ENCODE results near the gene NDUFS3.

Gene NDUFS3

DNA sequence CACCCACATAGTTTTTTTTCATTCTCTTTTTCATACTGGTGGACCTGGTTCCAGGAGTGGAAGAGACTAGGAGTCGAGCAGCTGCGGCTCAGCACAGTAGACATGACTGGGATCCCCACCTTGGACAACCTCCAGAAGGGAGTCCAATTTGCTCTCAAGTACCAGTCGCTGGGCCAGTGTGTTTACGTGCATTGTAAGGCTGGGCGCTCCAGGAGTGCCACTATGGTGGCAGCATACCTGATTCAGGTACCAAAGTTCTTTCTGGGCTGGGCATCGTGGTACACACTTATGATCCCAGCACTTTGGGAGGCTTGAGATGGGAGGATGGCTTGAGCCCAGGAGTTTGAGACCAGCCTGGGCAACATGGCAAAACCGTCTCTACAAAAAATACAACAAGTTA is 9.2 kb upstream of the NDUFS3 start:
- peaks cover 31% of the 10 kb centered on the region for H3K4me1 Mint-ChIP-seq (ENCODE audit: low read depth)
- H3K9me3 Mint-ChIP-seq: no peaks in the 10 kb centered on the region
- intact Hi-C loops (cut with micrococcal nuclease): no loop called here
- no peak overlapping the region for H3K4me3 Mint-ChIP-seq
- H3K36me3 Mint-ChIP-seq (ENCODE audit: low read depth): peaks cover 64% of the 10 kb centered on the region
- no peak overlapping the region for H3K27ac Mint-ChIP-seq
- no peaks in the 10 kb centered on the region for H3K27me3 Mint-ChIP-seq

DNA sequence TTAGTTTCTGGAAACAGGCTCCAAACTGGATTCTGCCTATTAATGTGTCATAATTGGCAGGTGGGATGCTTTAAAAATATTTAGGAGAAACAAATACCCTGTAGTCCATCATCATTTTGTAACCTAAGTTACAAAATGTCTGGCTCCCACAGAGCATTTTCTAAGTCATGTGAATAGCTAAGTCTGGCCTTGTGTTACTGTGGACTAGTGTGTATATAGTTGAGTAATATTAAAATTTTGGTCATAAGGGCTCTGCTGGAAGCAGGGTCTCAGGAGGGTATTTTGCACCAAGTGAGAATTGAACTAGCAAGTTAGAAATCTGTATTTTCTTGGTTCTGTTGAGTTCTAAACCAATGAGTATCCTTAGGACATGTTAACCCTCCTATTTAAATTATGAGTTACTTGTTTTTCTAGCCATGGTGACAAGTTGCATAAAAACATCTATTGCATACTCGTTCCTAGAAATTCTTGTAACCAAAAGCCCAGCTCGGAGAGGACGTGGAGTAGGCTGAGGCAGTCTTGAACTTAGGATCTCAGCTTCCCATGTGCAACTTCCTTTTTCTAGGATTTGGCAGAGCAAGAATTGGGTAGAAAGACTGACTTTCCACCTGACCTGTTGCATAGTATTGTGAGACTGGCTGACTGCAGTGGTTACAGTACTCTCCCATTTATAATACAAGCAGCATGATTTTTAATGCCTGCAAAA is 8.1 kb upstream of the NDUFS3 start:
- Mint-ChIP-seq H3K36me3 (ENCODE audit: low read depth) (peaks cover 73% of the 10 kb centered on the region), H3K27ac (no peak overlapping the region), H3K4me3 (no peak overlapping the region)

DNA sequence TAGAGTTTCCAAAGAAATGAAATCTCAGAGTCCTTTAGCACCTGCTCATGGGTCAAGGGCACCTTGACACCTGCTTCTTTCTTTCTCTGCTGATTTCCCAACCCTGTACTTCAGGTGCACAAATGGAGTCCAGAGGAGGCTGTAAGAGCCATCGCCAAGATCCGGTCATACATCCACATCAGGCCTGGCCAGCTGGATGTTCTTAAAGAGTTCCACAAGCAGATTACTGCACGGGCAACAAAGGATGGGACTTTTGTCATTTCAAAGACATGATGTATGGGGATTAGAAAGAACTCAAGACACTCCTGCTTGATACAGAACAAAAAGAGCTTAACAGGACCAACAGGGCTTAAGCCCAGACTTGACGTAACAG is 7.5 kb upstream of the NDUFS3 start:
- H3K36me3 Mint-ChIP-seq (ENCODE audit: low read depth): peaks cover 78% of the 10 kb centered on the region

More for the DNA sequence above, 8.1 kb upstream of the NDUFS3 start:
- Mint-ChIP-seq H3K4me1 (ENCODE audit: low read depth) (peaks cover 24% of the 10 kb centered on the region), H3K9me3 (no peaks in the 10 kb centered on the region), H3K27me3 (no peaks in the 10 kb centered on the region)
- intact Hi-C loops (cut with micrococcal nuclease): no loop called here

DNA sequence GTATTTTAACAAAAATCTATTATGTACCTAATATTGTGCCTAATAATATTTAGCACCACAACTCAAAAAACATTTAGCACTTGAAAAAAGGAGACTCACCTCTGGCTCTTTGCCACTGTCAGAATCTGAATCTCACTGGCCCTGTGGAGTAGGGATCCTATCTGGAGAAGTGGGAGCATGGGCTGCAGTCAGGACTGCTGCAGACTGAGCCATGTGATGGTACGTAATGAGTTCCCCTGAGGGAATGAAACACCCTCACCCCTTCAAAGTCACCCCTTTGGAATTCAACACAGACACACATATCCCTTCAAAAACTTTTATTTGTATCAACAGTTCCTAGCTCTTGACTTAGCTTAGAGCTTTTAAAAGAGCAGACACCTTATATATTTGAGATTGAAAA is 7.0 kb upstream of the NDUFS3 start:
- H3K36me3 Mint-ChIP-seq (ENCODE audit: low read depth): peaks cover 84% of the 10 kb centered on the region
- H3K9me3 Mint-ChIP-seq: no peaks in the 10 kb centered on the region
- no peak overlapping the region for H3K4me3 Mint-ChIP-seq
- H3K4me1 Mint-ChIP-seq (ENCODE audit: low read depth): peaks cover 22% of the 10 kb centered on the region
- H3K27ac Mint-ChIP-seq: no peak overlapping the region
- intact Hi-C loops (cut with micrococcal nuclease): no loop called here
- H3K27me3 Mint-ChIP-seq: no peaks in the 10 kb centered on the region

More for the DNA sequence above, 7.5 kb upstream of the NDUFS3 start:
- Mint-ChIP-seq H3K27me3 (no peaks in the 10 kb centered on the region), H3K4me1 (ENCODE audit: low read depth) (peaks cover 27% of the 10 kb centered on the region), H3K9me3 (no peaks in the 10 kb centered on the region), H3K27ac (no peak overlapping the region), H3K4me3 (no peak overlapping the region)
- intact Hi-C loops (cut with micrococcal nuclease): no loop called here

DNA sequence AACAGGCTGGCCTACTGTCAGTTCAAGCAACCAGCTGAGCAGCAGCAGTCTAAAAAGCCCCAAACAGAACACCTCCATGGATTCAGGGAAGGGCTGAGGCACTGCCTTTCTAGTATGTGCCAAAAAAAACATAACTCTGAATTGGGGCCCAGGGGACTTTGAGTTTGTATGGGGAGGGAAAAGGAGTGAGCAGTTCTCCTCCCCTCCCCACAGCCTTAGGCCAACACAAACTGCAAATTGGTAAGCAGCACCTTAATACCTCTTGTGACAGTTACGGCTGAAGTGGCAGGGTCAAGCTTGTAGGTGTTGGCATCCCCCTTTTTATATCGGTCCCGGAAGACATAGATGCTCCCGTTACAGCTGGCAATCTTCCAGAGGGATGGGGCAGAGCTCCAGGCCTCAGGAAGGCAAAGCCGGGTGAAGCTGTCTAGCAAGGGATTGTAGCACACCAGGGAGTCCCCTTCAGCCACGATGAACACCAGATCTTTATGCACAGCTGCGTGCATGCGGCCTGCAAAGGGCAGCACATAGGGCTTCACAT is 6.1 kb upstream of the NDUFS3 start:
- Mint-ChIP-seq H3K4me3 (no peak overlapping the region), H3K9me3 (no peaks in the 10 kb centered on the region), H3K27me3 (no peaks in the 10 kb centered on the region), H3K4me1 (ENCODE audit: low read depth) (peaks cover 28% of the 10 kb centered on the region), H3K36me3 (ENCODE audit: low read depth) (peaks cover 93% of the 10 kb centered on the region), H3K27ac (no peak overlapping the region)
- intact Hi-C loops (cut with micrococcal nuclease): no loop called here

DNA sequence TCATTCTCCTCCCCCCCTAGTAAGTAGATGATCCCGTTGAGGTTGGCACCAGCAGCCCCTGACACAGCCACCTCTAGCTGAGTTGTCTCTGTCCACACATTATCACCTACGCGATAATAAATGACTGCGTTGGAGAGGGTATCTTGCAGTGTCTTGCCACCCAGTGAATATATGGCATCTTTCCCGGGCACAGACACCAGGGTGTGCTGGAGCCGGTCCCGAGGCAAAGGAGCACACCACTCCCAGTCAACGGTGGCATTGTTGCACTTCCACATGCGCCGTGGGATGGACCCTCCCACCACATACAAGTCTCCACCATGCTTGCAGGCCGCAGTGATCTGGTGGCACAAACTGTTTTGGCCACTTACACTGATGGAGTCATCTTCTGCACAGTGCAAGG is 5.6 kb upstream of the NDUFS3 start:
- no peak overlapping the region for H3K27ac Mint-ChIP-seq

DNA sequence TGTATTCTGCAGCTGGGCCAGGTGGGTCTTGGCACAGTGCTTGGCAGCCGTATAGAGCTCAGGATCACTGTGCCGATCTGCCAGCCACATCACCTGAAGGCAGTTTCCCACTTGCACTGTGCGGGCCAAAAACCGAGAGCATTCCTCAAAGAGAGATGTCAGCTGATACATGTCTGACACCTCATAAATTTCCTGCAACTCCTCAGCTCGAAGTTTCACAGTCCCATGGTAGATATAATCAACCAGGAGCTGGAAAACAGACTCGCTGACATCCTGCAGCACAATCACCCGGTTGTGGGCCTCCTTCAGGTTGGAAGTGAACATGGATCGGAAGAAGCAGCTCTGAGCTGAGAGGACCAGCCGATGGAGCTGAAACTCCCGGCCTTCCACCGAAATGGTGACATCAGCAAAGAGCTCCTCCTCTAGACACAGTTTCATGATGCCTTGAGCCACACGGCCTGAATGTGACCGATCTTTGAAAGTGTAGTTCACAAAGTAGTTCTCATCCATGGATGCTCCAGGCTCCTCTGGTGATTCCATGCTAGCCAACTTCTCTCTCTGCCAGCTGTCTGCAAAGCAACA is 1.3 kb upstream of the NDUFS3 start:
- Mint-ChIP-seq H3K27me3 (no peaks in the 10 kb centered on the region), H3K4me3 (no peak overlapping the region), H3K36me3 (ENCODE audit: low read depth) (peaks cover 85% of the 10 kb centered on the region), H3K4me1 (ENCODE audit: low read depth) (peaks cover 41% of the 10 kb centered on the region), H3K9me3 (no peaks in the 10 kb centered on the region), H3K27ac (no peak overlapping the region)
- intact Hi-C loops (cut with micrococcal nuclease): loop anchor here (5.0 kb wide), 1 partner anchor 35 kb away; no protein-coding TSS in a partner anchor

More for the DNA sequence above, 5.6 kb upstream of the NDUFS3 start:
- intact Hi-C loops (cut with micrococcal nuclease): no loop called here
- Mint-ChIP-seq H3K4me3 (no peak overlapping the region), H3K9me3 (no peaks in the 10 kb centered on the region), H3K27me3 (no peaks in the 10 kb centered on the region), H3K36me3 (ENCODE audit: low read depth) (peaks cover 91% of the 10 kb centered on the region), H3K4me1 (ENCODE audit: low read depth) (peaks cover 33% of the 10 kb centered on the region)

DNA sequence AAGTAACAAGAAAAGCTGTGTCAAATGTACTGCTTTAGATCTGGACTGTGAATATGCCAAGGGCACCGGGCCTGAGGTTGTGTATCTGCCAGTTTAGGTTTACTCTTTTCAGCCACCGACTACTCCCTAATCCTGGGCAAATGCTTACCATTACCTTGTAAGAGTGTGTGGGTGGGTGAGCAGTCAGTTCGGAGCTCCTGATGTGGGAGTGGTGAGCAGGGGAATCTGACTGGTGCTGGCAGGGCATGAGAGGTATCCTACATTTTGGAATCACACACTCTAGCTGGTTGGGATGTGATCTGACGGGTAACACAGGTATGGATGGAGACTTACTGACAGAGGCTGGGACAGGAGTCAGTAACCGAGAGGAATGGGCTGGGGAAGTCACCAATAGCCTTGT is 5.0 kb downstream of the NDUFS3 start:
- Mint-ChIP-seq H3K4me1 (ENCODE audit: low read depth) (peaks cover 47% of the 10 kb centered on the region), H3K4me3 (no peak overlapping the region), H3K36me3 (ENCODE audit: low read depth) (peaks cover 63% of the 10 kb centered on the region), H3K27ac (no peak overlapping the region), H3K9me3 (no peaks in the 10 kb centered on the region), H3K27me3 (no peaks in the 10 kb centered on the region)
- intact Hi-C loops (cut with micrococcal nuclease): no loop called here

DNA sequence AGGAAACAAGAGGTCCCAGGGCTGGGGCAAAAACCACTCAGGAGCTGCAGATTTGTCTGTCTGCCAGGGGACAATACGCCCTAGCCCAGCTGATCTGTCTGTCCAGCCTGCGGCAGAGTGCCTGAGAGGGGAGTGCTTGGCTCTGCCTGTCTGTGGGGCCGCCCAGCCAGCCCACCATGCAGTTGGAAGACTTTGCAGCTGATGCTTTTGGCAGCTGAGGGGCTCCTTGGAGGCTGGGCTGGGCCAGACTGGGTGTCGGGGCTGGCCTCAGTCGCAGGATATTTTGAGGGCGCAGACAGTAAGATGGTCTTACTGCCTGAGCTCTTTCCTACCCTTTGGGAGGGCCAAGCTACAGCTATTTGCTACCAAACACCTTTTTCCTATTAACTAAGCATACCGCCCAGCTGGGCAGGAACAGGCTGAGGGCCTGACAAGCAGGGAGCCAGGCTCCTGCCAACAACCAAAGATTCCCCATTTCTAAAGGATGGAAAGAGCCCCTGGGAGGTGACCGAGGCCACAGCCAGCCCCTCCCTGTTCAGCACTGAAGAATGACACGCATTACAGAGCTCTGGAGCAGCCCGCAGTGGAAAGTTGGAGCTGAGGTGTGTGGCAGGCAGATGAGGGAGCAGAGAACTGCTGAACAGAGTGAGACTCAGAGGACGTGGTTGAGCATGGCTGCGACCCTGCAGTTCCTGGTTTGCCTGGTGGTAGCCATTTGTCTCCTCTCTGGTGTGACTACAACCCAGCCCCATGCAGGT is 7.4 kb downstream of the NDUFS3 start, which contains the start of gene FAM180B:
TSS of gene FAM180B (plus strand) at position 581 of the 758 bp plus-strand sequence. CDS start at position 672, 91 bp downstream.
- no peaks in the 10 kb centered on the region for H3K27me3 Mint-ChIP-seq
- intact Hi-C loops (cut with micrococcal nuclease): no loop called here
- peaks cover 34% of the 10 kb centered on the region for H3K4me1 Mint-ChIP-seq (ENCODE audit: low read depth)
- peaks cover 51% of the 10 kb centered on the region for H3K36me3 Mint-ChIP-seq (ENCODE audit: low read depth)
- no peaks in the 10 kb centered on the region for H3K9me3 Mint-ChIP-seq
- H3K4me3 Mint-ChIP-seq: no peak within 1 kb of the TSS
- peak within 1 kb of the TSS; percentile 86 for H3K27ac Mint-ChIP-seq

DNA sequence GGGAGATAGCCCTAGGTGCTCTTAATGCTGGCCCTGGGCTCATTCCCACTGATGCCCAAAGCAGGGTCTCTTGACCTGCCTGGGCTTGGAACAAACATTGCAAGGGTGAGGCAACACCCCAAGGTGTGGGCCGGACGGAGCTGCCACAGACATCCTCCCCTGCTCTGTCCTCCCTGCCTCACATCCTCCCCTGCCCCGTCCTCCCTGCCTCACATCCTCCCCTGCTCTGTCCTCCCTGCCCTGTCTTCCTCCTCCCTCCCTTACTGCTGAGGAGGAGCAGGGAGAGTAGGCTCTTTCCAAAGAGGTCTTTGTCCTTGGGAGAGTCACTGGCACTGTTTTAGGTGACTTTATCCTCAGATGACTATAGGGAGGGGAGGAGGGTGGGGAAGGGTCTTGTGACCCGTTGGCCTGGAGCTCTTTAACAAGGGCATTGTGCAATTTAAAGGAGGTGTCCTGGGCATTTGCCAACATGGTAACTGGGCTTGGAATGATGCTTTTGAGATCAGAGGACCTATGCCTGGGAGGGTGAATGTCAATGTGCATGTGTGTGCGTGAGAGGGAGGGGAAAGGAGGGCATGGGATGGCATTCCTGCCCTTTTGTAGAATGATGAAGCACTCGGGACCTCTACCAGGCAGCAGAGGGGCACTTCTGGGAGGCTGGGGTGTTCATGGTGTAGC is 8.3 kb downstream of the NDUFS3 start:
- intact Hi-C loops (cut with micrococcal nuclease): no loop called here
- Mint-ChIP-seq H3K4me3 (no peak overlapping the region), H3K9me3 (no peaks in the 10 kb centered on the region), H3K36me3 (ENCODE audit: low read depth) (peaks cover 42% of the 10 kb centered on the region), H3K27ac (peak overlapping the region; percentile 86), H3K4me1 (ENCODE audit: low read depth) (peaks cover 40% of the 10 kb centered on the region), H3K27me3 (peaks cover 6% of the 10 kb centered on the region)

DNA sequence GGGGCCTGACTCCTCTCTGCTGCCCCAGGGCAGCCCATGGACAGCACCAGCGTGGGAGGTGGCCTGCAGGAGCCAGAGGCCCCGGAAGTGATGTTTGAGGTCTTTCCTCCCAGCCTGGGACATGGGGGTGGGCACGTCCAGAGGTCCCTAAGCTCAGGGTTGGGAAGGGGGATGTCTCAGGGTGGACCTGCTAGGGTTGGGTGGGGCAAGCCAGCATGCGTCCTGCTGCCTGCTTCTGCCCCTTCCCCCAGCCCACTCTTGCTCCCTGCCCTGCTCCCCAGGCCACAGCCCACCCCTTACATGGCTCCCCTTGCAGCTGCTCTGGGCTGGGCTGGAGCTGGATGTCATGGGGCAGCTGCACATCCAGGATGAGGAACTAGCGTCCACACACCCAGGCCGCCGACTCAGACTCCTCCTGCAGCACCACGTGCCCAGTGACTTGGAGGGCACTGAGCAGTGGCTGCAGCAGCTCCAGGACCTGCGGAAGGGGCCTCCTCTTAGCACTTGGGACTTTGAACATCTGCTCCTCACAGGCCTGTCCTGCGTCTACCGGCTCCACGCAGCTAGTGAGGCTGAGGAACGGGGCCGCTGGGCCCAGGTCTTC is 9.0 kb downstream of the NDUFS3 start:
- Mint-ChIP-seq H3K4me3 (peak overlapping the region; percentile 68), H3K36me3 (ENCODE audit: low read depth) (peaks cover 36% of the 10 kb centered on the region), H3K4me1 (ENCODE audit: low read depth) (peaks cover 40% of the 10 kb centered on the region), H3K27me3 (peaks cover 12% of the 10 kb centered on the region), H3K27ac (peak overlapping the region; percentile 86), H3K9me3 (no peaks in the 10 kb centered on the region)
- intact Hi-C loops (cut with micrococcal nuclease): no loop called here

DNA sequence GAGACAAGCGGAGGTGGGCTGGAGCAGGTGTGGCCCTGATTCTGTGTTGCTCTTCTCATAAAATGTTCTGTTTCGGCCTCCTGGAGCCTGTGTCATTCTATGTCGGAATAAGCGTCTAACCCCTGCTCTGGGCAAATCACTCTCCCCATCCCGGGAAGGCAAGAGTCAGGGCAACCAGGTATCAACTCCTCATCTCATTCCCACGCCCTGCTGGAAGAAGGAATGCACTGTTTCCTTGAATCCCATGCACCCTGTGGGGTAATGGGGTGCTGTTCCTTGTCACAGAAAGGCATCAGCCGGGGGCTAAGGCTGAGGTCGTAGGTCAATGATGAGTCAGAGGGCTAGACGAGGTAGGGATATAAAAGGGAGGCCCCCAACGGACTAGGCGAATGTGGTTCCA is 10.2 kb downstream of the NDUFS3 start:
- Mint-ChIP-seq H3K4me3 (peak overlapping the region; percentile 68), H3K9me3 (no peaks in the 10 kb centered on the region), H3K36me3 (ENCODE audit: low read depth) (peaks cover 23% of the 10 kb centered on the region), H3K27ac (peak overlapping the region; percentile 86), H3K27me3 (peaks cover 24% of the 10 kb centered on the region), H3K4me1 (ENCODE audit: low read depth) (peaks cover 52% of the 10 kb centered on the region)
- intact Hi-C loops (cut with micrococcal nuclease): no loop called here

DNA sequence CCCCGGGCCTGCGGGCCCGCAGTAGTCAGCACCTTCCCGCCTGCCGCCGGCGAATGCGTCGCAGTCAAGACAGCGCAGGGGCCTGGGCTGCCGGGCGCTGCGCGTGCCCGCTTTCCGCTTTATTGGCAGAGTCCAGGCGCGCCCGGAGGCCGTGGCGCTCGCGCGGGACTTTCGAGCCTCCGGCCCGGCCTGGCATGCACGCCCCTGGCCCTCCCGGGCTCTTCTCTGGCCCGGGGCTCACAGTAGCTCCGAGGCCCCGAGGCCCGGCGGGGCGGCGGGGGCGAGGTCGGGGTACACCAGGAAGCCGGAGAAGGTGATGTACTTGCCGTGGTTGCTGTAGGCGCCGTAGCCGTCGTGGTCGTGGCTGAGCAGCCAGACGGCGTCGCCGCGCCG is 10.7 kb downstream of the NDUFS3 start:
- H3K4me3 Mint-ChIP-seq: no peak overlapping the region
- no peaks in the 10 kb centered on the region for H3K9me3 Mint-ChIP-seq
- peaks cover 55% of the 10 kb centered on the region for H3K4me1 Mint-ChIP-seq (ENCODE audit: low read depth)
- peaks cover 28% of the 10 kb centered on the region for H3K27me3 Mint-ChIP-seq
- intact Hi-C loops (cut with micrococcal nuclease): no loop called here
- no peak overlapping the region for H3K27ac Mint-ChIP-seq
- H3K36me3 Mint-ChIP-seq (ENCODE audit: low read depth): peaks cover 18% of the 10 kb centered on the region
